HL-60 (cell line): ENCODE results near the gene PHC2.
A peak's percentile ranks its signal among the peaks of the same experiment; 100 is the strongest.

Source experiments
- DNase-seq, 2 experiments: peaks; one replicate each; pipeline ENCODE4 v3.0.0-alpha.2; 2010 to 2020; ENCODE audit warnings: low read depth in 1 of 2, low spot score in 1 of 2
- H3K27ac ChIP-seq: fragments of 250-450 bp; sonication (Bioruptor Pico); replicated peaks from 2 replicates; pipeline ENCODE4 v1.5.1; 2020; ENCODE audit warnings: mild to moderate bottlenecking, moderate library complexity
- H3K27me3 ChIP-seq: fragments of 250-450 bp; sonication (Bioruptor Pico); 2 replicates; pipeline ENCODE4 v1.5.1; 2021; ENCODE audit warnings: mild to moderate bottlenecking, moderate library complexity; ENCODE audit not compliant: insufficient read depth, poor library complexity, severe bottlenecking
- H3K4me3 ChIP-seq: replicated peaks from 2 replicates; pipeline ENCODE4 v1.5.1; 2011; ENCODE audit warnings: mild to moderate bottlenecking, control low read depth, low read length; ENCODE audit not compliant: insufficient read depth
- CTCF ChIP-seq: IDR thresholded peaks from one replicate; pipeline ENCODE4 v1.5.1; 2011; ENCODE audit warnings: low read length, control low read depth, inconsistent platforms; ENCODE audit not compliant: insufficient read depth
- GABPA ChIP-seq: IDR thresholded peaks from 2 replicates; pipeline ENCODE4 v1.6.1; 2012; ENCODE audit warnings: low read depth
- POLR2AphosphoS5 ChIP-seq: IDR thresholded peaks from 2 replicates; pipeline ENCODE4 v1.6.1; 2012; ENCODE audit warnings: low read depth
- REST ChIP-seq: IDR thresholded peaks from 2 replicates; pipeline ENCODE4 v1.6.1; 2012; ENCODE audit warnings: low read depth; ENCODE audit not compliant: insufficient replicate concordance
- SPI1 ChIP-seq: IDR thresholded peaks from 2 replicates; pipeline ENCODE4 v1.6.1; 2012; ENCODE audit warnings: low read depth, mild to moderate bottlenecking, borderline replicate concordance

The PHC2 gene

GRCh38 chr1:33394770-33395169, 36.1 kb downstream of the PHC2 start:
- H3K27ac ChIP-seq: no peak overlapping the region
- TF ChIP-seq SPI1: no peak
- no peak for TF ChIP-seq REST
- no peak for TF ChIP-seq POLR2AphosphoS5
- no peak for TF ChIP-seq GABPA
- TF ChIP-seq CTCF: no peak
- no peak for DNase-seq
- H3K4me3 ChIP-seq: no peak overlapping the region
- H3K27me3 ChIP-seq: no peaks in the 10 kb centered on the region

GRCh38 chr1:33393991-33394390, 36.9 kb downstream of the PHC2 start:
- H3K27me3 ChIP-seq: no peaks in the 10 kb centered on the region
- DNase-seq: no peak
- H3K4me3 ChIP-seq: no peak overlapping the region
- no peak overlapping the region for H3K27ac ChIP-seq
- TF ChIP-seq REST (no peak), POLR2AphosphoS5 (no peak), CTCF (no peak), SPI1 (peak; percentile 66; the same call in 1 of the 2 replicates)

- no peak overlapping the region for H3K27ac ChIP-seq
- H3K4me3 ChIP-seq: no peak overlapping the region
Measured at GRCh38 chr1:33393524-33393923, 37.4 kb downstream of the PHC2 start.

More at GRCh38 chr1:33393524-33393923, 37.4 kb downstream of the PHC2 start:
- DNase-seq: no peak
- H3K27me3 ChIP-seq: no peaks in the 10 kb centered on the region
- no peak for TF ChIP-seq GABPA
- TF ChIP-seq REST: no peak
- no peak for TF ChIP-seq SPI1
- TF ChIP-seq CTCF: no peak
- TF ChIP-seq POLR2AphosphoS5: no peak
